Measurements from ENCODE around the gene VDAC1. TPM values are rescaled to one million over a fixed set of nuclear protein-coding genes. Genes with fewer than 3 reads are reported as not detected.
"Not testable (repeated sequence)": the region's sequence is repeated elsewhere in the genome, so short reads cannot be mapped to it uniquely, and the experiment has no call there.

The VDAC1 gene
- total RNA-seq, 6 experiments from 2014 or later: 276 to 324 (median 316) TPM

DNA sequence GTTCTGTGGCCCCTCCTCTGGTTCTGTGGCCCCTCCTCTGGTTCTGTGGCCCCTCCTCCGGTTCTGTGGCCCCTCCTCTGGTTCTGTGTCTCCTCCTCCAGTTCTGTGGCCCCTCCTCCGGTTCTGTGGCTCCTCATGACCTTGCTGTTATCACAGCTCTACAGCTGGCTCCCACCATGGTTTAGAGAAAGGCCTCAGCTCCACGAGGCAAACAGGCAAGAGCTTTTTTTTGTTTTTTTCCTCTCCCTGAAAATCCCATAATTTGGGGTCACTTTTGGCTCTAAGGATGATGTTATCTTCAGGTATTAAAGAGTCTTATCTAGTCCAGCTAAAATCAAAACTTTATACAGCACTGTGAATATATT is 68.1 kb downstream of the VDAC1 start:
- TF ChIP-seq, protein P1, sequence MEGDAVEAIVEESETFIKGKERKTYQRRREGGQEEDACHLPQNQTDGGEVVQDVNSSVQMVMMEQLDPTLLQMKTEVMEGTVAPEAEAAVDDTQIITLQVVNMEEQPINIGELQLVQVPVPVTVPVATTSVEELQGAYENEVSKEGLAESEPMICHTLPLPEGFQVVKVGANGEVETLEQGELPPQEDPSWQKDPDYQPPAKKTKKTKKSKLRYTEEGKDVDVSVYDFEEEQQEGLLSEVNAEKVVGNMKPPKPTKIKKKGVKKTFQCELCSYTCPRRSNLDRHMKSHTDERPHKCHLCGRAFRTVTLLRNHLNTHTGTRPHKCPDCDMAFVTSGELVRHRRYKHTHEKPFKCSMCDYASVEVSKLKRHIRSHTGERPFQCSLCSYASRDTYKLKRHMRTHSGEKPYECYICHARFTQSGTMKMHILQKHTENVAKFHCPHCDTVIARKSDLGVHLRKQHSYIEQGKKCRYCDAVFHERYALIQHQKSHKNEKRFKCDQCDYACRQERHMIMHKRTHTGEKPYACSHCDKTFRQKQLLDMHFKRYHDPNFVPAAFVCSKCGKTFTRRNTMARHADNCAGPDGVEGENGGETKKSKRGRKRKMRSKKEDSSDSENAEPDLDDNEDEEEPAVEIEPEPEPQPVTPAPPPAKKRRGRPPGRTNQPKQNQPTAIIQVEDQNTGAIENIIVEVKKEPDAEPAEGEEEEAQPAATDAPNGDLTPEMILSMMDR (IDR thresholded peaks at IDR 0.05): no peak
- DNase-seq: no peak
- Mint-ChIP-seq H3K36me3 (ENCODE audit: low read depth) (no peaks in the 10 kb centered on the region), H3K4me1 (ENCODE audit: low read depth) (no peaks in the 10 kb centered on the region), H3K27ac (no peak overlapping the region), H3K9me3 (peaks cover 5% of the 10 kb centered on the region; the same call in 1 of the 2 replicates), H3K27me3 (ENCODE audit: insufficient read depth) (peaks cover 22% of the 10 kb centered on the region; the same call in 1 of the 2 replicates), H3K4me3 (no peak overlapping the region)

DNA sequence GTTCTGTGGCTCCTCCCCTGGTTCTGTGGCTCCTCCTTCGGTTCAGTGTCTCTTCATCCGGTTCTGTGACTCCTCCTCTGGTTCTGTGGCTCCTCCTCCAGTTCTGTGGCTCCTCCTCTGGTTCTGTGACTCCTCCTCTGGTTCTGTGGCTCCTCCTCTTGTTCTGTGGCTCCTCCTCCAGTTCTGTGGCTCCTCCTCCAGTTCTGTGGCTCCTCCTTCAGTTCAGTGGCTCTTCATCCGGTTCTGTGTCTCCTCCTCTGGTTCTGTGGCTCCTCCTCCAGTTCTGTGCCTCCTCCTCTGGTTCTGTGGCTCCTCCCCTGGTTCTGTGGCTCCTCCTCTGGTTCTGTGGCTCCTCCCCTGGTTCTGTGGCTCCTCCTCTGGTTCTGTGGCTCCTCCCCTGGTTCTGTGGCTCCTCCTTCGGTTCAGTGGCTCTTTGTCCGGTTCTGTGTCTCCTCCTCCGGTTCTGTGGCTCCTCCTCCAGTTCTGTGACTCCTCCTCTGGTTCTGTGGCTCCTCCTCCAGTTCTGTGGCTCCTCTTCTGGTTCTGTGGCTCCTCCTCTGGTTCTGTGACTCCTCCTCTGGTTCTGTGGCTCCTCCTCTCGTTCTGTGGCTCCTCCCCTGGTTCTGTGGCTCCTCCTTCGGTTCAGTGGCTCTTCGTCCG is 68.7 kb downstream of the VDAC1 start:
- H3K4me1 Mint-ChIP-seq (ENCODE audit: low read depth); H3K4me3 Mint-ChIP-seq; H3K36me3 Mint-ChIP-seq (ENCODE audit: low read depth); DNase-seq; H3K9me3 Mint-ChIP-seq; H3K27ac Mint-ChIP-seq: not testable (repeated sequence)
- H3K27me3 Mint-ChIP-seq (ENCODE audit: insufficient read depth): peaks cover 21% of the 10 kb centered on the region; the same call in 1 of the 2 replicates

DNA sequence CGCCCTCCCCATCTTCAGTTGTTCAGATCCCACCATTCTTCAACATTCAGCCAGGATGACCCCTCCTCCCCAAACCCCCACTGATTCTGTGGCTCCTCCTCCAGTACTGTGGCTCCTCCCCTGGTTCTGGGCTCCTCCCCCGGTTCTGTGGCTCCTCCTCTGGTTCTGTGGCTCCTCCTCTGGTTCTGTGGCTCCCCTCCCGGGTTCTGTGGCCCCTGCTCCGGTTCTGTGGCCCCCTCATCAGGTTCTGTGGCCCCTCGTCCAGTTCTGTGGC is 69.2 kb downstream of the VDAC1 start:
- no peaks in the 10 kb centered on the region for H3K4me1 Mint-ChIP-seq (ENCODE audit: low read depth)
- peaks cover 5% of the 10 kb centered on the region; the same call in 1 of the 2 replicates for H3K9me3 Mint-ChIP-seq
- no peak overlapping the region for H3K27ac Mint-ChIP-seq
- TF ChIP-seq, protein P1 (IDR thresholded peaks at IDR 0.05): no peak
- H3K4me3 Mint-ChIP-seq: no peak overlapping the region
- H3K27me3 Mint-ChIP-seq (ENCODE audit: insufficient read depth): peaks cover 21% of the 10 kb centered on the region; the same call in 1 of the 2 replicates
- H3K36me3 Mint-ChIP-seq (ENCODE audit: low read depth): no peaks in the 10 kb centered on the region
- DNase-seq: no peak

DNA sequence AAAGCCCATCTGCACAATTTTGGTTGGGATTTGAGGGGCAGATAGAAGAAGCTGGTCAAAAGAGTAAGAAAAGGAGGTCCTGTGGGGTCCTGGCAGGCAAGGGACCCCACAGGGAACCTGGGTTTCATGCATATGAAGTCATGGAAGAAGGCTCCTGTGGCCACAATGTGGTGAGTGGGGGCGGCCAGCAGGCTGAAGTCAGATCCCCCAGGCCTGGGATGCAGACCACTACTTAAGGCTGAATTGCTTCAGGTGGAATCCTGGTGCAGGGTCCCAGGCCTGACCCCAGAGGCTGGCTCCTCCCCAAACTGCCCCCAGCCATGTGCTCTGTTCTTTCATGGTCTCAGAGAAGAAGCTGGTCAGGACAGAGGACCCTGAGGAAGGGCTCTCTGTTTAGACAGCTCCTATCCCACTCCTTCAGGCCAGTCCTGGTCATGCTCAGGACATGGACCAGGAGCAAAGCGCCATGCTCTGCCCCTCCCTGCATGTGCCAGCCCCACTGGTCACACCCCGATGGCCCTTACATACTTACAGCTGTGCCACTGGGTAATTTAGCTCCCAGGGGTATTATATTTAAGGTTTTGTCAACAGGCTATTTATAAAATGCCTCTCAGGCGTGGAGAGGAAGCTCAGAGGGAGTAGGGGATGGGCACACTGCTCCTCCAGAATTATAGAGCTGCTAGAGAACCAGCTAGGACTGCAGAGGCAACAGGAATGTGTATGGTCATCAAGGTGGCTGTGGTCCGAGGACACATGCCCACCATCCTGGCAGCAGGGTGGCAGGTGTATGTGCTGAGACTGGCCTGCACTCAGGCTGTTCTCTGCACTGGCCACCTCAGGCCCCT is 69.7 kb downstream of the VDAC1 start:
- TF ChIP-seq, protein P1 (IDR thresholded peaks at IDR 0.05): no peak
- no peak for DNase-seq
- Mint-ChIP-seq H3K4me3 (no peak overlapping the region), H3K9me3 (peaks cover 5% of the 10 kb centered on the region; the same call in 1 of the 2 replicates), H3K36me3 (ENCODE audit: low read depth) (no peaks in the 10 kb centered on the region), H3K27me3 (ENCODE audit: insufficient read depth) (peaks cover 18% of the 10 kb centered on the region; the same call in 1 of the 2 replicates), H3K27ac (no peak overlapping the region), H3K4me1 (ENCODE audit: low read depth) (peaks cover 4% of the 10 kb centered on the region)

DNA sequence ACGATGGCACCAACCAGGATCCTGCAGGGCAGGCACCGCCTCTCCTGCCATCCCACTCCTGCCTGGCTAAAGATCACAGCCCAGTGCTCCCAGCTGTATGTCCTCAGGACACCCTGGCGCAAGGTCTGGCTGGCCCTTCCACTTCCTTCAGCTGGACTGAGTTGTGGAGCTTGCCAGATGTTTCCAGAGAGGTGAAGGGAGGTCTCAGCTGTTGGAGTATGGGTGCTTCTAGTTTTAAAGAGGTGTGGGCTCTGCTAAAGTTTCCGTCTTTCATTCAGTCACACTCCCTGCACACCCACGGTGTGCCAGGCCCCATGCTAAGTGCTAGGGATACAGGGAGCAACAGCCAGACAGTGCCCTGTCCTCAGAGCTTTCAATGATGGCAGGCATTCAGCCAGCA is 70.5 kb downstream of the VDAC1 start:
- Mint-ChIP-seq H3K9me3 (peaks cover 5% of the 10 kb centered on the region; the same call in 1 of the 2 replicates), H3K27ac (no peak overlapping the region), H3K4me3 (no peak overlapping the region), H3K36me3 (ENCODE audit: low read depth) (no peaks in the 10 kb centered on the region), H3K27me3 (ENCODE audit: insufficient read depth) (peaks cover 18% of the 10 kb centered on the region; the same call in 1 of the 2 replicates), H3K4me1 (ENCODE audit: low read depth) (peaks cover 10% of the 10 kb centered on the region)
- DNase-seq: no peak
- TF ChIP-seq, protein P1 (IDR thresholded peaks at IDR 0.05): no peak
